HG03066 (cell line): Measurements from ENCODE around the gene ZNF514.
A peak's percentile ranks its signal among the peaks of the same experiment; 100 is the strongest.
"Not testable (repeated sequence)": the region's sequence is repeated elsewhere in the genome, so short reads cannot be mapped to it uniquely, and the experiment has no call there.

Experiments
- ATAC-seq: cut with Tn5 transposase; IDR thresholded peaks from one replicate; pipeline ENCODE4 v1.9.1; 2021; ENCODE audit warnings: low read depth; ENCODE audit not compliant: unreplicated experiment

The ZNF514 gene

DNA sequence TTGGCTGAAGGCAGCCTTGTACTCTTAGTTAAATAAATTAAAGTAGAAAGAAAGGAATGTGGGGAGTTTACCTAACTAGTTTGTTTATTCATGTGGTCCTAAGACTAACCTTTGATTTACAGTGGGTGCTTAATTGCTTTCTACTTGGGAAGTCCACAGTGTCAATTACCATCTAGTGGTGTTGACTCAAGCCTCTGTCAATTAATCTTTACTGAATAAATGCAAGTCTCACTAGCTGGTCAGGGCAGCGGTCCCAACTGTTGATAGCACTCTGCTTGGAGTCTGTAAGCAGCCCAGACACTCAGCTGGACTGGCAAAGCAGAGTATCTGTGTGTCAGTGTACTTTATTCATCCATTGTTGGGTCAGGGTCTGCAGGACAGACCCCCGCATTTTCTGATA, 15.8 kb downstream of the ZNF514 start:
- ATAC-seq: no peak

DNA sequence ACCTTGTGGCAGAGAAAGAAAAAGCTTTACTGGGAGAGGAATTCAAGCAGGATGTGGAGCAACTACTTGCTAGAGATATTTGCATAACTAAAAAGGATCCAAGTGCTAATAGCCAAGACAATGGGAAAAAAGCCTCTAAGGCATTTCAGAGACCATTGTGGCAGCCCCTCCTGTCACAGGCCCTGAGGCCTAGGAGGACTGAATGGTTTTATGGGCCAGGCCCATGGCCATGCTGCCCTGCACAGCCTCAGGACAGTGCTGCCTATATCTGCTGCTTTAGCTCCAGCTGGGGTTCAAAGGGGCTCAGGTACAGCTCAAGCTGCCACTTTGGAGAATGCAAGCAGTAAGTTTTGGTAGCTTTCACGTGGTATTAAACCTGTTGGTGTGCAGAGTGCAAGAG, 20.9 kb downstream of the ZNF514 start:
- ATAC-seq: no peak

DNA sequence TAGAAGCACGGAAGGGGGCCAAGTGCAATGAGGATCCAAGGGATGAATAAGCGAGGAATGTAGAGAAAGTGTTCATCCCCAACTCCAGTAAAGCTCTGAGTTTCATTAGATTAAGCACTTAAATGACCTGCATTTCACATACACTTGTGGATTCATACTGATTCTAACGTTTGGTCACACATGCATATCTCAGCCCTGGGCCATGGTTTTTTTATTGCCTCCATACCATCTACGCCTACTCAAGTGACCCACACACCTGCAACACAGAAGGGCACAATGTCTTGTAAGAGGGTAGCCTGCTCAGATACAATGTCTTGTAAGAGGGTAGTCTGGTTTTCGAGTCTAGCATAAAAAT, 37.5 kb downstream of the ZNF514 start:
- peak; percentile 8 for ATAC-seq

DNA sequence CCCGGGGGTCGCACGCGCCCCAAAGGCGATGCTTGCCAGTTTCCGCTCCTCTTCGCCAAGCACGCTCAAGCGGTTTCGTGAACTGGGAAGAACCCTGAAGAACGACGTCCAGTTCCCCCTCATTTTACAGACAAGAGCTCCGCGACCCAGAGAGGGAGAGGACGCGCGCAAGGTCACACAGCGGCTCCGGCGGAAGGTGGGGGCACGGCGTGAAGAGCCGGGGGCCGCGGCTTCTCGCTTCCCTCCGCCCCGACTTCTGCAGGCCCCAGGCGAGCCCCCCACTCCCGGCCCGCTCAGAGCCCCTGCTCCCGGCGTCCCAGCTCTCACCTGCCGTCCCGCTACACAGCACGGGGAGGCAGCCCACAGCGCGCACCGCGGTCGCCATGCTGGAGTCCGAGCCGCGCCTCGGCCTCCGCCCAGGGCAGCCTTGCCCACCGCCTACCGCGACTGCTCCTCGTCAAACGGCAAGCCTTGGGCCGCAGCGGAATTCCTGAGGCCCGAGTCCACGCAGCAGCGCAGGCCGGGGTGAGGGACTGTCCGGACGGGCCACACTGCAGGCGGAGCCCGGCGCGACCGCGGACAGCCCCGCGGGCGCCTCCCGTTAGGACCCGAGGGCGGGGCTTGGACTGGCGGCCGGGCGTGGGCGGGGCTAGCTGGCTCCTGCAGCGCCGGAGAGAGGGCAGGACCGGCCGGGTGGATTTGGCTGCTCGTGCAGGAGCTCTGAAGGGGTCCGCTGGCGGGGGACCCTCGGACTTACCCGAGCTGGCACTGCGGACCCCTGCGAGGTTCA, 38.0 kb downstream of the ZNF514 start, which contains the start of gene MRPS5:
Gene MRPS5 (minus strand): TSS at position 402 of the 790 bp plus-strand sequence. CDS start 17 bp downstream, at position 385.
- ATAC-seq: peak; percentile 92

DNA sequence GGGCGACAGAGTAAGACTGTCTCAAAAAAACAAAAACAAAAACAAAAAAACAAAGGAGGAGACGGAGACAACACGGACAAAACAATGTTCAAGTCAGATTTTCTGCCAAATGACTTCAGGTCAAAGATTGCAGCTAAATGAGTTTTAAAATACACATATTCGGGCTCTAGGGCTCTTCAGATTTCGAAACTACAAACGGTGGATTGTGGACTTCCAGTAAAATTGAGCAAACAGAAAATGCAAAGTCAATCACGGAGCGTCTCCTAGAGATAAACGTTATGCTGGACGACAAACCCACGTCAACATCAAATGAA, 38.6 kb downstream of the ZNF514 start:
- peak; percentile 2 for ATAC-seq

DNA sequence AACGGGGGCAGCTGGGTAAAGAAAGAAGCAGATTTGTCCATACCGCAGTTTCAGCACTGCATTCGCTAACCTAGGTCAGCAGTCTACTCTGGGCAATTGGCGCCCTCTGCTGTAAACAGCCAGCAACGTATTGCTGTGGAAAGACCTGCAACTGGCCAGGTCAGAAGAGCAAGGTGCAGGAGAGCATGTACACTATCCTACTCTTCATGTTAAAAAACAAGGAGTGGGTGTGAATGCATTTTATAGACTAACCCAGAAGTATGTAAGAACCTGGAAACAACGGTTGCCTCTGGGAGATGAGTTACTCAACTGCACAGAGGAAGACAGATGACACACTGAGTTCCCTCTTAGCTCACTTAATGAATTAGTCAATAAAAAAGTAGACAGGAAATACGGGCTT, 44.2 kb downstream of the ZNF514 start:
- ATAC-seq: peak; percentile 63

DNA sequence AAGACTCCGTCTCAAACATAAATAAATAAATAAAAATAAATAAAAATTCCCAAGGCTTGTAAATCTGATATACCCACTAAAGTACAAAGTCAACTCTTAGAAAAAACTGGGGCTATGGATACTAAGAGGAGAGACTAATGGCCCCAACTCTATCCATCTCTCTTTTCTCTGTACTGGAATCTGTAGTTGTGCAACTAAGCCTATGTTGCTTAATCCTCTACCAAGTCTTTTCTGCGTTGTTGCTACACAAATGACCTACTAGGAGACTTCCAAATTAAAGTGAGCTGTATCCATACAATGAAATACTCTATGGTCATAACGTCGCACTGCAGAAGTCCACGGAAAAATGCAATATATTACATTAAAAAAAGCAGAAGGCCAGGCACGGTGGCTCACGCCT, 46.2 kb downstream of the ZNF514 start:
- ATAC-seq: no peak

DNA sequence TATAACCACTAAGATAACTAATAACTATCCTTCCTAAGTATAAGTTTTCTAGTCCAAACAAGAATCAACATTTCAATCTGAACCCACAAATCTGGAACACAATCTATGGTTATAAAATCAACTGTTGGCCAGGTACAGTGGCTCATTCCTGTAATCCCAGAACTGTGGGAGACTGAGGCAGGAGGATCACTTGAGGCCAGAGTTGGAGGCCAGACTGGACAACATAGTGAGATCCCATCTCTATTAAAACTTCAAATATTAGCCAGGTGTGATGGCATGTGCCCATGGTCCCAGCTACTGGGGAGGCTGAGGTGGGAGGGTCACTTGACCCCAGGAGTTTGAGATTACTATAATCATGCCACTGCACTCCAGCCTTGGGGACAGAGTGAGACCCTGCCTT, 49.3 kb downstream of the ZNF514 start:
- no peak for ATAC-seq

DNA sequence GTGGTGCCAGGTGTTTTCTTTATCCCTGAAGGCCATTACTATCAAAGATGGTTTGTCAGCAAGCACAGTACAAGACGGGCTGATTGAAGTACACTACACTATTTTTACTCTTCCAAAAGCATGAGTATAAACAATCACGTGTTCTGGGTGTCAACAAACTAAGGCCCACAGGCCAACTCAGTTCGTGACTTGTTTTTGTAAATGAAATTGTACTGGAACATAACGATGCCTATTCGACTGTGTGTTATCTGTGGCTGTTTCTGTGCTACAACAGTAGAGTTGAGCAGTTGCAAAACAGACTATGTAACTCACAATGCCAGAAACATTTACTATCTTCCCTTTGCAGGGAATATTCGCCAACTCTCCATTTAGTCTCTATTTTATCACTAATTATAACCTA, 50.4 kb downstream of the ZNF514 start:
- no peak for ATAC-seq

DNA sequence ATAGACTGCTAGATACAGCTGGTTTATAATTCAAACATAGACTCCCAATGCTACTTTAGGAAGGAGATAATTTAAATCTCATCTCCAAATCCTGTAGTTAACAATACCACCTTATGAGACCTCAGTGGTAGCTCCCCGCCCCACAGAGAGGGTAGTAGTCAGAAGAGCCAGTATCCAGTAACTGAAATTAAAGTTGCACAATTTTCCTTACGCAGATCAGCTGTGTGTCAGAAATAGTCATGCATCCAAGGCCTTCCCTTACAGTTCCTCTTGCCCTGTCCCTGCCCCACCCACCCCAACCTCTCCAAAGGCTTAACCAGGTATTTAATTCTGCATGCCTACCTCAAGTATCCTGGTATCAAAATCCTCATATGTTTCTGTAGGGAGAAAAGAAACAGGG, 53.6 kb downstream of the ZNF514 start:
- ATAC-seq: no peak

DNA sequence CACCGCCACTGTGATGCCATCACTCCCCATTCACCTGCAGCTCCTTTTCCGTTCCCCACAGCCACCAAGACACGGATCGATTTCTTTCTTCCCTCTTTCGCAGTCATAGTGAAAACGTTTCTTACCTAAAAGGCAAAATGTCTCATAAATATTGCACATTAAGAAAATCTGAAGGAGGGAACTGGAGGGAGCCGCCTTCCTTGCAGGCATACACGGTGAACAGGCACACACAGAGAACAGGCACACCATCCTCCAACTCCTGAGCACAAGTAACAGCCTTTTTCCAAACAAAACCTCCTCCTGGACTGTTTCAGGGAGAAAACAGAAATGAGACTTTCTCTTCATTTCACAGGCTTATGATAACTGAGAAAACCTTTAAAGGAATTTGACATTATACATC, 55.0 kb downstream of the ZNF514 start:
- ATAC-seq: no peak

DNA sequence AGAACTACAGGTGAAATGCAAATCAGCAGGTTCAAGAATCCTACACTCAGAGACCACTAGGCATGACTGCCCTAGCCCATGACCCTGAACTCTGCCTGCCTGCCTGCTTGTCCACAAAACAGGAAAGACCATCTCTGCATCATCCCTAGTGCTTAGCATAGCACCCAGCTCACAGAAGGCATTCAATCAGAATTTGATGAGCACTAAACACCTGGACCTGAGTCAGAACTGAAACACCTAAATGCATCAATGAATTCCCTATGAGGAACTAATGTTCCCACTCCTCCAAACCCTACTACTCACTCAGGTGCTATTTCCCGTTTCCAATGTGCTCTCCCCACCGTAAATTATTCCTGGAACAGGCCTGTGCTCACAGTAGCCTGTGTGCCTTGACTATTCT, 59.7 kb downstream of the ZNF514 start:
- no peak for ATAC-seq

DNA sequence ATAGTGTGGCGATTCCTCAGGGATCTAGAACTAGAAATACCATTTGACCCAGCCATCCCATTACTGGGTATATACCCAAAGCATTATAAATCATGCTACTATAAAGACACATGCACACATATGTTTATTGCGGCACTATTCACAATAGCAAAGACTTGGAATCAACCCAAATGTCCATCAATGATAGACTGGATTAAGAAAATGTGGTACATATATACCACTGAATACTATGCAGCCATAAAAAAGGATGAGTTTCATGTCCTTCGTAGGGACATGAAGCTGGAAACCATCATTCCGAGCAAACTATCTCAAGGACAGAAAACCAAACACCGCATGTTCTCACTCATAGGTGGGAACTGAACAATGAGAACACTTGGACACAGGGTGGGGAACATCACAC, 61.4 kb downstream of the ZNF514 start:
- ATAC-seq: not testable (repeated sequence)
